ENCODE results near the gene PARVB. TPM values are rescaled to one million over a fixed set of nuclear protein-coding genes. Genes with fewer than 3 reads are reported as not detected.

PARVB gene
- total RNA-seq, 1 donor from 2014 or later = 94.6 TPM

DNA sequence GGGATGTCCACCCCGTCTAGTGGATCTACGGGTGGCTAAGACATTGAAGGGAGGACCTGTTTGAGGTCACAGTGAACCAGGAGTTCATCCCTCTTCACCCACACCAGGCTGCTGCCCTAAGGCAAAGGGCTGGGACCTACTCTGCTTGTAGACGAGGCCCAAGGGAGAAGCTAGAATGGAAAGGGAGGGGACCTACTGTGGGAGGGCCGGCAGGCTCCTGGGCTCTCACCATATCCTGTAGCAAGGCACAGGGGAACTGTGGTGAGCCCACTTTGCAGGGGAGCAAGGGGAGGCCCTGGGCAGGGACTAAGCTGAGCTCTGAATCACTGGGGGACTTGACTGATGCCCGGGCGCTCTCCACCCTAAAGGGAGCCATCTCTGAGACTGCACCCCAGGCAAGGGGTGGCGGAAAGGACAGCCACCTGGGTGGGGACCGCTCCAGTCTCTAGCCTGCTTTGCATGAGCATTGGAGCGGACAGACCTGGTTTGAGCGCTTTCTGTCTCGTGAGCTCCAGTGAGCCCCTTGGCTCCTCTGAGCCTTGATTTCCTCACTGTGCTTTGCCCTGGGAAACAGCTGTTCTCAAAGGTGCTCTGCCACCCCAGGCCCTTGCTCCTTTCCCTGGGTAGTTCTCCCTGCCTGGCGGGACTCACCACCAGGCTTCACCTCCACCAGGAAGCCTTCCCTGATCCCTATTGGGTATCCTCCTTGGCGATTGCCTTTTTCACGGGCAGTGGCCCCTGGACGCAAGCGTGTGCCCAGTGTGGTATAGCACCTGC lies 180.8 kb downstream of the PARVB start:
- TF ChIP-seq, protein P1, sequence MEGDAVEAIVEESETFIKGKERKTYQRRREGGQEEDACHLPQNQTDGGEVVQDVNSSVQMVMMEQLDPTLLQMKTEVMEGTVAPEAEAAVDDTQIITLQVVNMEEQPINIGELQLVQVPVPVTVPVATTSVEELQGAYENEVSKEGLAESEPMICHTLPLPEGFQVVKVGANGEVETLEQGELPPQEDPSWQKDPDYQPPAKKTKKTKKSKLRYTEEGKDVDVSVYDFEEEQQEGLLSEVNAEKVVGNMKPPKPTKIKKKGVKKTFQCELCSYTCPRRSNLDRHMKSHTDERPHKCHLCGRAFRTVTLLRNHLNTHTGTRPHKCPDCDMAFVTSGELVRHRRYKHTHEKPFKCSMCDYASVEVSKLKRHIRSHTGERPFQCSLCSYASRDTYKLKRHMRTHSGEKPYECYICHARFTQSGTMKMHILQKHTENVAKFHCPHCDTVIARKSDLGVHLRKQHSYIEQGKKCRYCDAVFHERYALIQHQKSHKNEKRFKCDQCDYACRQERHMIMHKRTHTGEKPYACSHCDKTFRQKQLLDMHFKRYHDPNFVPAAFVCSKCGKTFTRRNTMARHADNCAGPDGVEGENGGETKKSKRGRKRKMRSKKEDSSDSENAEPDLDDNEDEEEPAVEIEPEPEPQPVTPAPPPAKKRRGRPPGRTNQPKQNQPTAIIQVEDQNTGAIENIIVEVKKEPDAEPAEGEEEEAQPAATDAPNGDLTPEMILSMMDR (IDR thresholded peaks at IDR 0.05; ENCODE audit: insufficient read depth, low read length, poor library complexity, severe bottlenecking) = no peak
- Histone ChIP-seq H3K36me3 (ENCODE audit: control insufficient read depth, insufficient read depth, low read length) (no peaks in the 10 kb centered on the region), H3K27me3 (ENCODE audit: control insufficient read depth, insufficient read depth, low read length) (peaks cover 5% of the 10 kb centered on the region), H3K4me3 (ENCODE audit: low read depth, low read length) (no peak overlapping the region)
- no peak for DNase-seq (ENCODE audit: low read depth)

DNA sequence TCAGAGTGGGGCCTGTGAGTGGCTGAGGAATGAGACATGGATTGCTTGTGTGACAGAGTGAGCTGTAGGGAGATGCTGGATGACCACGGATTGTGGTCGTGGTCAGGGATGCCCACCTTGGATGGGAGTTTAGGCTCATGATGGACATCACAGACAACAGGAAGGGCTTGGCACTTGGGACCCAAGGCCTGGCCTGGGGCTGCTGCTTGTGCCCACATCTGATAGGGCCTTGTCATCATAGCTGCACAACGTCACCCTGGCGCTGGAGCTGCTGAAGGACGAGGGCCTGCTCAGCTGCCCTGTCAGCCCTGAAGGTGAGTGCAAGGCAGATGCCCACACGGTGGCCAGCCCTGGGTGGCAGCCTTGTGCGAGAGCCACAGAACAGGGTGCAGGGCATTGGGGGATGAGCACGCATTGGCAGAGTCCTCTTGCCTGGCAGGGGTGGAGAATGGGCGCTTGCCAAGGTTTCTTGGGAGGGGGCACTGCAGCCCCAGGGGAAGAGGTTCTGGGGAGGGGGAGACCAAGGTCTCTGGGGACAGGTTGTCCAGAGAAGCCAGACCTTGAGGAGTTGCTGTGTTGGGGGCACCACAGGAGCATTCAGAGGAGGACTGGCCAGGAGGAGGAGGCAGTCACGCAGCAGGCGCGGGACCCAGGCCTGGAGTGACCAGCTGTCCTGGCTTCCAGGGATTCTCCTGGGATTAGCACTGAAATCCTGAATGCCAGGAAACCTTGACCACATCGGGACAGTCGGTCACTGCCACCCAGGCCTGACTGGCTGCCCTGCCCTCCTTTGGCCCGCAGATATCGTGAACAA lies 181.6 kb downstream of the PARVB start:
- DNase-seq (ENCODE audit: low read depth) = no peak
- Histone ChIP-seq H3K36me3 (ENCODE audit: control insufficient read depth, insufficient read depth, low read length) (no peaks in the 10 kb centered on the region), H3K27me3 (ENCODE audit: control insufficient read depth, insufficient read depth, low read length) (peaks cover 5% of the 10 kb centered on the region), H3K4me3 (ENCODE audit: low read depth, low read length) (no peak overlapping the region)
- TF ChIP-seq, protein P1 (IDR thresholded peaks at IDR 0.05; ENCODE audit: insufficient read depth, low read length, poor library complexity, severe bottlenecking) = no peak

DNA sequence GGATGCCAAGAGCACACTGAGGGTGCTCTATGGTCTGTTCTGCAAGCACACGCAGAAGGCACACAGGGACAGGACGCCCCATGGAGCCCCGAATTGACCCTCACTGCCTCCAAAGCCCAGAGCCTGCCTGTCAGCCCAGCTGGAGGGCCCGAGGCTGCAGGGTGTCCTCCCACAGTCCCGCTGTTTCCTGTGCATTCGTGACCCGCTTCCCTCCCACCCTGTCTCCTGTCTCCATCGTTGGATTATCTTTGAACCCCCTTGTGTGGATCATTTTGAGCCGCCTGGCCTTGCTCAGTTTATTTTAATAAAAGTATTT lies 182.2 kb downstream of the PARVB start:
- TF ChIP-seq, protein P1 (IDR thresholded peaks at IDR 0.05; ENCODE audit: insufficient read depth, low read length, poor library complexity, severe bottlenecking) = no peak
- peaks cover 5% of the 10 kb centered on the region for H3K27me3 ChIP-seq (ENCODE audit: control insufficient read depth, insufficient read depth, low read length)

GRCh38 chr22:44206696-44207095 lies 182.6 kb downstream of the PARVB start:
- H3K27me3 ChIP-seq (ENCODE audit: control insufficient read depth, insufficient read depth, low read length) = peaks cover 5% of the 10 kb centered on the region
- no peak for DNase-seq (ENCODE audit: low read depth)
- TF ChIP-seq, protein P1 (IDR thresholded peaks at IDR 0.05; ENCODE audit: insufficient read depth, low read length, poor library complexity, severe bottlenecking) = no peak
- H3K36me3 ChIP-seq (ENCODE audit: control insufficient read depth, insufficient read depth, low read length) = no peaks in the 10 kb centered on the region
- H3K4me3 ChIP-seq (ENCODE audit: low read depth, low read length) = no peak overlapping the region

More for the DNA sequence above, 182.2 kb downstream of the PARVB start:
- Histone ChIP-seq H3K4me3 (ENCODE audit: low read depth, low read length) (no peak overlapping the region), H3K36me3 (ENCODE audit: control insufficient read depth, insufficient read depth, low read length) (no peaks in the 10 kb centered on the region)
- no peak for DNase-seq (ENCODE audit: low read depth)

GRCh38 chr22:44207173-44207980 lies 183.3 kb downstream of the PARVB start:
- TF ChIP-seq, protein P1 (IDR thresholded peaks at IDR 0.05; ENCODE audit: insufficient read depth, low read length, poor library complexity, severe bottlenecking) = no peak
- Histone ChIP-seq H3K27me3 (ENCODE audit: control insufficient read depth, insufficient read depth, low read length) (peaks cover 3% of the 10 kb centered on the region), H3K36me3 (ENCODE audit: control insufficient read depth, insufficient read depth, low read length) (no peaks in the 10 kb centered on the region), H3K4me3 (ENCODE audit: low read depth, low read length) (no peak overlapping the region)
- DNase-seq (ENCODE audit: low read depth) = no peak
